Activated CD8-positive, alpha-beta memory T cell treated with anti-CD3 and anti-CD28 coated beads for 48 hours (primary cell): ENCODE measurements around the gene HES2.
"Not testable (repeated sequence)": the region's sequence is repeated elsewhere in the genome, so short reads cannot be mapped to it uniquely, and the experiment has no call there.

Experiments used
- DNase-seq, 3 experiments: peaks; one replicate each; pipeline ENCODE4 v3.0.0-alpha.2; 2020; ENCODE audit warnings: low read depth in 2 of 3, low spot score in 2 of 3

Gene HES2

GRCh38 chr1:6419397-6419803 is 319 bp downstream of the HES2 start:
- no peak for DNase-seq

DNA sequence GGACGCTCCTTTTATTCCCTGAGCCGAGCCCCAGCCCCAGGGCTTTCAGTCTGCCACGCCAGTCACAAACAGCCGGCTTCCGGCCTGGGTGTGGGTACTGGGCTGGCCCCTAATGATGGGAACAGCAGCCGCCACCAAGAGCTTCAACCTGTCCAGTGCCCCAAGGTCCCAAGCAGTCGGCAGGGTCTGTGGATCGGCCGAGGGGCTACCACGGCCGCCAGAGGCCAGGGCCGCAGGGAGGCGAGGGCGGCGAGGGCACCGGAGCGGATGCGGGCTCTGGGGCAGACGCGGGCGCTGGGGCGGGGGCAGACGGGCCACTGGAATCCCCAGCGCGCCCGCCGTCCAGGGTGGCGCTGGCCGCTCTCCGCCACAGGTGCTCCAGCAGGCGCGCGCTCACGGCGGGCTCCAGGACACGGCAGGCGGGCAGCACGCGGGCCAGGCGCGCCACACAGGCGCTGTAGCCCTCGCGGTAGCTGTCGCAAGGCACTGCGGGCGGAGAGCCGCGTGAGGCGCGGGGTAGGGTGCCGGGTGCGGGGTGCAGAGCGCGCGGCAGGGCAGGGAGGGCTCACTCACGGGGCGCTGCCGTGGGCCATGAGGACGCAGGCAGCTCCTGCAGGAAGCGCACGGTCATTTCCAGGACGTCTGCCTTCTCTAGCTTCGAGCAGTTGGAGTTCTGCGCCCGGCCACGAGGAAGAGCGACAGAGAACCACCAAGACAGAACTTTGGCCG is 887 bp downstream of the HES2 start:
- no peak for DNase-seq

DNA sequence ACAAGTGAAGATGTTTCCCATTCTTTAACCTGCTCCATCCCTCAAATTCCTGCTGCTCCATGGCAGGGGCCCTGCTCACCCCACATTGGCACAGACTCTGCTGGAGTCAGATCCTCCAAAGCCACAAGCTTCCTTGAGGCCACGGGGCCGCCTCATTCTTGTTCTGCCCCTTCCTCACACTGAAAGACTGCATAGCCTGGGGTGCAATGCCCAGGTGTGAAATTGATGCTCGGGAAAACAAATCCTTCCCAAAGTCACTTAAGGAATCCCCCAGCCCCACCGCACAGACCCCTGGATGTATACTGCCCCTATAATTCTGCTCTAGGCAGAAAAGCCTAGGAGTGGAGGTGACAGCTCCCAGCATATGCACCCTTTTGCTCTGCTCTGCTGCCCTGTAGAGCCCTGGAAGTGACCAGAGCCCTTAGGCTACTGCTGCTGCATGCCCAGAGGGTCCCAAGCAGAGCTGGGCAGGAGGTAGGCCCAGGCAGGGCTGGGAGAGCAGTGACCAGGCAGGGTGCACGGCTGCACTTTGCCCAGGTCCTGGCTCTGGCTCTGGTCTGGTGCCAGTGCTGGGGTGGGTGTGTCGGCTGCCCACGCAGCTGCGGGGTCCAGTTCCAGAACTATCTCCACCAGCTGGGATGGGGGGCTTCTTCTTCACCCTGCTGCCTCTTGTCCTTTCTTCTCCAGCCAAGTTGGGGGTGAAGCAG is 1.6 kb downstream of the HES2 start:
- DNase-seq, result no peak

DNA sequence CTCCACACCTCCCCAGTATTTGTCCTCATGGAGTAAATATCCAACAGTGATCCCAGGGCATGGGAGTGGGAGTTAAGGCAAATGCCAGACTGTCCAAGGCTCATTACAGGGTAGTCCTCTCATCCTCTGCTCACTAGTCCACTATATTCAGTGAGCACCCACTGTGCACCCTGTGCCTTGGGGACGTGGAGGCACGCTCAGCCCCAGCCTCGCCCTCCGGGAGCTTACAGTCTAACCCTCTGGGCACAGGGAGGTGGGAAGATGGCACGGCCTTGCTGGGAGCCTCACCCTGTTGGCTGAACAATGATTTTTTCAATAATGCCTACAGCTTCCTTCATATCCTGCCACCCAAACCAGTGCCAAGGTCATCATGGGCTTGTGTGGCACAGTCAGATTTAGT is 2.8 kb downstream of the HES2 start:
- no peak for DNase-seq

- DNase-seq, result no peak
Observed at GRCh38 chr1:6416295-6416656, 3.4 kb downstream of the HES2 start.

GRCh38 chr1:6414881-6415626 is 4.7 kb downstream of the HES2 start:
- DNase-seq, result no peak

- no peak for DNase-seq
Observed at GRCh38 chr1:6414443-6414844, 5.3 kb downstream of the HES2 start.

DNA sequence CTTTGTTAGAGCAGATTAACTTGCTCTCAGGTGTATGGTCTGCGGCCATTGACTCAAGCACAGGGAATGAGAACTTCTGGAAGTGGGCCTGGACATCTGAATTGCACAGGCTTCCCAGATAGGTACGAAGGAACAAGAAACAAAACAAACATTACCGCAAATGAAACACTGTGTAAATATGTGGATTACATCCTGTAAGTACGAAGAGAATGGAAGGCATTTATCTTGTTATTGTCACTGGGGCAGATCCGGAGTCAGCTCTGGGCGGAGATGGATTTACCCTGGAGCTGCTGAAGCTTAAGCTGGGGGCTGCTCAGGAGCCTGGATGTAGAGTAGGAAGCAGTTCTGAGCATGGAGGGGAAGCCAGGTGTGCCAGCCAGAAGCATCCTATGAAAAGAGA is 6.8 kb downstream of the HES2 start:
- DNase-seq, result no peak

DNA sequence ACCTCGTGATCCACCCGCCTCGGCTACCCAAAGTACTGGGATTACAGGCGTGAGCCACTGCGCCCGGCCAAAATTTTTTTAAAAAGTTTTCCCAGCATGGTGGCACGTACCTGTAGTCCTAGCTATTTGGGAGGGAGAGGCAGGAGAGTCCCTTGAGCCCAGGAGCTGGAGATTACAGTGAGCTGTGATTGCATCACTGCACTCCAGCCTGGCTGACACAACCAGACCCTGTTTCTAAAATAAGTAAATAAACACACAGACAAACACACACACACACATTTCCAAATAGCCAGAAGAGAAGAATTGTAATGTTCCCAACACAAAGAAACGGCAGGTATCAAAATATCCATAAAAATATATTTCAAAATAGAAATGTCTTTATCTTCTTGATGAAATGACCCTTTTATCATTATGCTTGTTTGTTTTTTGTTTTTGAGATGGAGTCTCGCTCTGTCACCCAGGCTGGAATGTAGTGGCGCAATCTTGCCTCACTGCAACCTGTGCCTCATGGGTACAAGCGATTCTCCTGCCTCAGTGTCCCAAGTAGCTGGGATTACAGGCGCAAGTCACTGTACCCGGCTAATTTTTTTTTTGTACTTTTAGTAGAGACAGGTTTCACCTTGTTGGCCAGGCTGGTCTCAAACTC is 9.3 kb downstream of the HES2 start:
- DNase-seq, result no peak

DNA sequence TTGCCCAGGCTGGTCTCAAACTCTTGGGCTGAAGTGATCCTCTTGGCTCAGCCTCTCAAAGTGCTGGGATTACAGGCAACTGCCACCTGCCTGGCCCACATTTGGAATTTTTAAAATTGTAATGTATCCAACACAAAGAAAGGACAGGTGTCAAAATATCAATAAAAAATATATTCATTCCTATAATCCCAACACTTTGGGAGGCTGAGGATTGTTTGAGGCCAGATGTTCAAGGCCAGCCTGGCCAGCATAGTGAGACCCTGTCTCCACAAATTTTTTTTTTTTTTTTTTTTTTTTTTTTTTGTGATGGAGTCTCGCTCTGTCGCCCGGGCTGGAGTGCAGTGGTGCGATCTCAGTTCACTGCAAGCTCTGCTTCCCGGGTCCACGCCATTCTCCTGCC is 10.0 kb downstream of the HES2 start:
- DNase-seq, result no peak

- DNase-seq, result no peak
Observed at GRCh38 chr1:6409053-6409452, 10.7 kb downstream of the HES2 start.

DNA sequence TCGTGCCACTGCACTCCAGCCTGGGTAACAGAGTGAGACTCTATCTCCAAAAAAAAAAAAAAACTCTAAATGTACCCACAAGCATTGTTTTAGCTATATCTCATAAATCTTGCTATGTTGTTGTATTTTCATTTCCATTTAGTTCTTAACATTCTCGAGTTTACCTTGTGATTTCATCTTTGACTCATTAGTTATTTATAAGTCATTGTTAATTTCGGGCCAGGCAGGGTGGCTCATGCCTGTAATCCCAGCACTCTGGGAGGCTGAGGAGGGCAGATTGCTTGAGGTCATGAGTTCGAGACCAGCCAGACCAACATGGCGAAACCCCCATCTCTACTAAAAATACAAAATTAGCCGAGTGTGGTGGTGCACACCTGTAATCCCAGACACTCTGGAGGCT is 11.7 kb downstream of the HES2 start:
- DNase-seq, result no peak

DNA sequence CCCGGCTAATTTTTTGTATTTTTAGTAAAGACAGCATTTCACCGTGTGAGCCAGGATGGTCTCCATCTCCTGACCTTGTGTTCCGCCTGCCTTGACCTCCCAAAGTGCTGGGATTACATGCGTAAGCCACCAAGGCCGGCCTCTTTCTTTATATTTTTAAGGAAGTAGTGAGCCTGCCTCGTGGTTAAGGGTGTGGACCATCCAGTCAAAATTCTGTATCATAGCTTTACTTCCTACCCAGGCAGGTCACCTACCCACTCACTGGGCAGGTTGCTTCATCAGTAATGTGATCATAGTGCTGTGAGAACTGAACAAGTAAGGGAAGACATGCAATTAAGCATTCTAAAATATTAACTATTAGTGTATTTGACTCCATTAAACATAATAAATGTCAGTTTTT is 18.0 kb downstream of the HES2 start:
- DNase-seq, result no peak

DNA sequence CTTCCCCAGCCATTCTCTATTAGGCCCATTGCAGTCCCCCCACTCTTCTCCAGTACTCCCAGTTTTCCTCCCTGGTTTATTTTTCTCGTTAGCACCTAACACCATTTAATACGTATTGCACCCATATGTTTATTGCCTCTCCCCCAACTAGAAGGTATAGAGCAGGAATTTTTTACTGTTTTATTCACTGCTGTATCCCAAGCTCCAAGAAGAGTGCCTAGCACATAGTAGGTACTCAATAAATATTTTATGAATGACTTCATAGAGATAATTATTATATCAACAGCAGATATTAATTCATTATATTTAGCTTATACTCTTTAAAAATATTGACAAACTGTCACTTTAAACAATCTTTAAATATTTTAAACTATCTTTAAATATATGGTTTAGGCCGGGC is 20.4 kb downstream of the HES2 start:
- no peak for DNase-seq

GRCh38 chr1:6397844-6398441 is 21.8 kb downstream of the HES2 start:
- no peak for DNase-seq

DNA sequence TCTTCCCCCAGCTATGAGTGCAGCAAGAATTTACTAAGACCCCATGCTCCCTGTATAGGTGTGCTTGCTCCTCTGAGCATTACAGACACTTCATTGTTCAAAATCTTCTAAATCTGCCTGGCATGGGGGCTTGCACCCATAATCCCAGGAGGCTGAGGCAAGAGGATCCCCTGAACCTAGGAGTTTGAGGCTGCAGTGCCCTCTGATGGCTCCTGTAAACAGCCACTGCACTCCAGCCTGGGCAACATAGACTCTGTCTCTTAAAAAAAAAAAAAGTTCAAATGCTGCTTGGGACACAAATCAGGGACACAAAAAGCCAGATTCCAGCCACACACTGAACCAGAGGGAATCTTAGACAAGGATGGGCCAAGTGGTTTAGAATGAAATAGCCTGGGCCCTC is 22.7 kb downstream of the HES2 start:
- DNase-seq, result no peak

- DNase-seq, result not testable (repeated sequence)
Observed at GRCh38 chr1:6395781-6396244, 23.9 kb downstream of the HES2 start.

- not testable (repeated sequence) for DNase-seq
Observed at GRCh38 chr1:6395130-6395529, 24.6 kb downstream of the HES2 start.

DNA sequence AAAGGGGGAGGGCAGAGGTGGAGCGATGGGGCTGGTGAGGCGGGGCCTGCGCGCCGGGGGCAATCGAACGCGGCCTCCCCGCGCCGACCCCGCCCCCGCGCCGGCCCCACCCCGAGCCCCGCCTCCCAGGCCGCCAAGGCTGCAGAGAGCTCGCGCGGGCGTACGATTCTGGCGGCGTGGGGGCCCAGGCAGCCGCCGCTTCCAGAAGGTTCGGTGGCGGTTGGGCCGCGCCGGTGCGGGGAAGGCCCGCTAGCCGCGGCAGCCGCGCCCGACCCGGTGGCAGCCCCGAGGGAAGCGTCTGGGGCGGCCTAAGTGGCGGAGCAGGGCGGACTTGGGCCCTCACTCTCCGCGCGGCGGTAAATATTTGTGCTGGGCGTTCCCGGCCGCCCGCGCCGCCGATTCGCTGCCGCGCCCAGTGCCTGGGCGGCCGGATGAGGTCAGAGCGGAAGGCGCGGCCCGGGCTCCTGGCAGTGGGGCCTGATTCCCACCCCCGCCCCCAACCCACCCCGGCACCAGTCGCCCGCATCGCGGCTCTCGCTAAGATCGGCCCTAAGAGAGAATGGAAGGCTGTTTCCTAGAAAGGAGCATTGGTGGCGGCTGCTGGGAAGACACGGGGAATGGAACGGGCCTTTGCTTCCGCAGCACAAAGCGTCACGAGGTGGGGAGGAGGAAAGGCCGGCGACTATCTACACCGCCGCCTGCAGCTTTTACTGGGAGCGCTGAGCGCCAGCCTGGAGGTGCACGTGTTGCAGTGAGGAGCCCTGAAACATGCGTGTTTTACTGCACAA is 26.1 kb downstream of the HES2 start, which contains the start of gene ACOT7:
ACOT7 (minus strand) TSS at position 368 of the 788 bp plus-strand sequence. CDS start 368 bp downstream, outside the sequence.
- DNase-seq, result peak; percentile 68 to 87 (median 83)

GRCh38 chr1:6392809-6393399 is 26.8 kb downstream of the HES2 start:
- DNase-seq, result no peak
